Activated T-cell treated with anti-CD3 and anti-CD28 coated beads, Interleukin-2, amount 50 U/mL, for 1 hour (primary cell): Measurements from ENCODE around the gene FOXK2.
"Not testable (repeated sequence)": the region's sequence is repeated elsewhere in the genome, so short reads cannot be mapped to it uniquely, and the experiment has no call there.

Experiments
- DNase-seq: peaks from one replicate; pipeline ENCODE4 v3.0.0-alpha.2; 2020

Gene FOXK2

GRCh38 chr17:82566129-82566960, 46.8 kb downstream of the FOXK2 start:
- no peak for DNase-seq

- no peak for DNase-seq
Measured at GRCh38 chr17:82567286-82567685, 47.8 kb downstream of the FOXK2 start.

- DNase-seq: no peak
Measured at GRCh38 chr17:82568997-82569393, 49.5 kb downstream of the FOXK2 start.

- DNase-seq: no peak
Measured at GRCh38 chr17:82569621-82570020, 50.1 kb downstream of the FOXK2 start.

GRCh38 chr17:82570277-82570676, 50.7 kb downstream of the FOXK2 start:
- DNase-seq: no peak

- DNase-seq: no peak
Measured at GRCh38 chr17:82571855-82572254, 52.3 kb downstream of the FOXK2 start.

GRCh38 chr17:82574041-82574440, 54.5 kb downstream of the FOXK2 start:
- DNase-seq: no peak

- not testable (repeated sequence) for DNase-seq
Measured at GRCh38 chr17:82575581-82576221, 56.2 kb downstream of the FOXK2 start.

DNA sequence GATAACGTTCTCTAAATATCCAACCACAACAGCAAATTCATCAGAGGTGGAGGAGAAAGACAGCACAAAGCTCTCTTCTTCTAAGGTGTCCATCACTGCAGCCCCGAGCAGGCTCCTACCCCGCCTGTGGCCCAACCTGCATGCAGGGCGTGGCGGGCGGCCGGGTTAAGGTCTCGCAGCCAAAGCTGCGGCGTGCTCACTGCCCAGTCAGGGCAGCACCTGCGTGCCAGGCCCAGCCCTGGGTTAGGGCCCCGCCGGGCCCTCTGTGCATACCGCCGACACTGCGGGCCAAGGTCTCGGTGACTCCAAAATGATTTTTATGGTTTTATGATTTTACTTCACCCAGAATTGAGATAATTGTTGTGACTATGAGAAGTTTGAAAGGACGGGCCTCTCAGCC, 57.8 kb downstream of the FOXK2 start:
- DNase-seq: no peak

- DNase-seq: not testable (repeated sequence)
Measured at GRCh38 chr17:82579969-82580368, 60.4 kb downstream of the FOXK2 start.

- no peak for DNase-seq
Measured at GRCh38 chr17:82582213-82582612, 62.7 kb downstream of the FOXK2 start.

DNA sequence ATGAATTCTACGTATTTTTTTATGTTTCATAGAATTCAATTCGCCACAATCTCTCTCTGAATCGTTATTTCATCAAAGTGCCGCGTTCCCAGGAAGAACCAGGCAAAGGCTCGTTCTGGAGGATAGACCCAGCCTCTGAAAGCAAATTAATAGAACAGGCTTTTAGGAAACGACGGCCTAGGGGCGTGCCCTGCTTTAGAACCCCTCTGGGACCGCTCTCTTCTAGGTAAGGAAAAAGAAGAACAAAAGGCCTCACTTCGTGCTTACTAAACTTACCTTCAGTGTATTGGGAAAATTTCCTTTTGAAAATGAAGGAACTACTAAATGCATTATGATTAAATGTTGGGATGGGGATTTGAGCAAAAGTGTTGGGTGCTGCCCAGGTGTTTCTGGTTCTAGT, 63.2 kb downstream of the FOXK2 start:
- no peak for DNase-seq

- DNase-seq: peak; percentile 65
Measured at GRCh38 chr17:82583720-82584234, 64.2 kb downstream of the FOXK2 start.

GRCh38 chr17:82585935-82586575, 66.5 kb downstream of the FOXK2 start:
- DNase-seq: not testable (repeated sequence)

- DNase-seq: no peak
Measured at GRCh38 chr17:82586576-82587233, 67.2 kb downstream of the FOXK2 start.

GRCh38 chr17:82587234-82588086, 67.9 kb downstream of the FOXK2 start:
- DNase-seq: no peak

- DNase-seq: no peak
Measured at GRCh38 chr17:82588266-82589175, 69.0 kb downstream of the FOXK2 start.

DNA sequence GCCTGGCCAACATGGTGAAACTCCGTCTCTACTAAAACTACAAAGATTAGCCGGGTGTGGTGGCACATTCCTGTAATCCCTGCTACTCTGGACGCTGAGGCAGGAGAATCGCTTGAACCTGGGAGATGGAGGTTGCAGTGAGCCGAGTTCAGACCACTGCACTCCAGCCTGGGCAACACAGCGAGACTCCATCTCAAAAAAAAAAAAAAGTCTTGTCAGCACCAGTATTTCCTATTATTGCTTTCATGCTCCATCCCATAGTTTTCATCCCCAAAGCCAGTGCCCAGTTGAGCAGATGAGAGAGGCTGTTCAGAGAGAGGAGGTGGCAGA, 70.3 kb downstream of the FOXK2 start:
- no peak for DNase-seq

DNA sequence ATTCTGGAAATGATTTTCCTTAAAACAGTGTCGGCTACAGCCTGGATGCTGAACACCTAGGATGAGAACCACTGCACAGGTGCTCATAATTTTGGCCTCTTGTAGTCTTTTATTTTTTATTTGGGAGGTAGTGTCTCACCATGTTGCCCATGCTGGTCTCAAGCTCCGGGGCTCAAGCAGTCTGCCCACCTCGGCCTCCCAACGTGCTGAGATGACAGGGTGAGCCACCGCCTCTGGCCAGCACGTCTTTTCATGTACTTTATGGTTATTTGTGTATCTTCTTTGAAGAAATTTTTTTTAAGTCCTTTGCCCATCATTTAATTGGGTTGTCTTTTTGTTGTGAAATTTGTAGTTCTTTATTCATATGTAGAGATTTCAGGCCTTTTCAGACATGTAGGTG, 70.7 kb downstream of the FOXK2 start:
- DNase-seq: no peak

- no peak for DNase-seq
Measured at GRCh38 chr17:82590881-82591539, 71.5 kb downstream of the FOXK2 start.
